GM18505 (cell line): ENCODE data around the gene PRELP.

ENCODE experiments used
- ATAC-seq: cut with Tn5 transposase; IDR thresholded peaks from one replicate; pipeline ENCODE4 v1.9.1; 2021; ENCODE audit not compliant: unreplicated experiment
- POLR2A ChIP-seq: IDR thresholded peaks from 4 replicates; pipeline ENCODE4 v1.6.1; 2011; ENCODE audit warnings: borderline replicate concordance; ENCODE audit not compliant: insufficient read depth, insufficient read length; ENCODE audit errors: extremely low read depth

Gene PRELP

DNA sequence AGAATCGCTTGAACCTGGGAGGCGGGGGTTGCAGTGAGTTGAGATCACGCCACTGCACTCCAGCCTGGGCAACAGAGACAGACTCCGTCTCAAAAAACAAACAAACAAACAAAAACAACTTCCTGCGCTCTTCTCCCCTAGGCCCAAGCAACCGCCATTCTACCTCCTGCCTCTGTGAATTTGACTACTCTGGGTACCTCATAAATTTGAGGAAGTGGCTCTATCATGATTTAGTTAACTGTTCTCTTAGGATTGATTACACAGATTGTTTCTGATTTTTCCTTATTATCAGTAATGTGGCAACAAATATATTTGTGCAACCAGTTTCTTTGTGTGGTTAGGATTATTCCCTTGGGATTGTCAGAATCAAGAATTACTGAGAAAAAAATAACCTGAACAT, 48.1 kb downstream of the PRELP start:
- no peak for ATAC-seq
- no peak for TF ChIP-seq POLR2A

DNA sequence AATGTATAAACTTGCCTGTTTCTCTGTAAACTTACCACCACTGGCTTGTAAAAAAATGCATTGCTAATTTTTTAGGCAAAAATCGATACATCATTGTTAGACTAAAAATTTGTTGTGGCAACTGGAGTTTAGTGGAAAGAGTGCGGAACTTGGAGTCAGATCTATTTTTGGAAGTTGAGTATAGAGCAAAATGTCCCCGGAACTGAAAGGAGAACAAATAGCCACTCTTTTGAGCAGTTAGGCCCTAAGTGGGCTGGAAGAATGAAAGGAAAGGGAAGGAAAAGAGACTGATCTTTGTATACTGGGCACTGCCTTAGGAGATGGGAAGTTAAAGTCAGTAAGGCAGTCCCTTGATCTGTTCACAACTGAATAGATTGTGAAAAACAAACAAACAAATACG, 48.5 kb downstream of the PRELP start:
- no peak for ATAC-seq
- no peak for TF ChIP-seq POLR2A

DNA sequence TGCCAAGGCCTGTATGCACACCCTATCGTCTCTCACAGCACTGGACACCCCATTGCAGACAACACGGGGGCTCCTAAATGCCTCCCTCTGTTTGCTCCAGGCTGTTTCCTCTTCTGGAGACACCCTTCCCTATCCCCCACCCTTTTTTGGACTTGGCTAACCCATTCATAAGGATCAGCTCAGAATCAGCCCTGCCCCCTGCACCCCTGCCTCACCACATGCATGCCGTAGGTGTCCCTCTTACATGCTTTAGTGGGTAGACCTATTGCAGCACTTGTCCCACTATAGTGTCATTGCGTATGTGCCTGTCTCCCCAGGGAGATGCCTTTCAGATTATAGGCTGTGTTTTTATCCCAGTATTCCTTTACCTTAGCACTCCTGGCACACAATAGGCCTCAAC, 49.2 kb downstream of the PRELP start:
- ATAC-seq, result no peak
- TF ChIP-seq POLR2A, result no peak

DNA sequence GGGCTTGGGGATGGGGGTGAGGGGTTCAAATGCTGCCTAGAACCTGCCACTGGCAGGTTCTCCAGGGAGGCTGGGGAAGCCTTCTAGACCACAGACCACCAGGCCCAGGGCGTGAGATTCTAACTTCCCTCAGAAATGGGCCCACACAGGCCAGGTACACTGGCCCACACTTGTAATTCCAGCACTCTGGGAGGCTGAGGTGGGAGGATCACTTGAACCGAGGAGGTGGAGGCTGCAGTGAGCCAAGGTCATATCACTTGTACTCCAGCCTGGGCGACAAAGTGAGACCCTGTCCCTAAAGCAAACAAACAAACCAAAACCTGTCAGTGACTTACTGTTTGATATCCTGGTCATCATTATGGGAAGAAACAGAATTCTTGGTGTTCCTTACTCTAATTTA, 50.1 kb downstream of the PRELP start:
- no peak for TF ChIP-seq POLR2A
- no peak for ATAC-seq

DNA sequence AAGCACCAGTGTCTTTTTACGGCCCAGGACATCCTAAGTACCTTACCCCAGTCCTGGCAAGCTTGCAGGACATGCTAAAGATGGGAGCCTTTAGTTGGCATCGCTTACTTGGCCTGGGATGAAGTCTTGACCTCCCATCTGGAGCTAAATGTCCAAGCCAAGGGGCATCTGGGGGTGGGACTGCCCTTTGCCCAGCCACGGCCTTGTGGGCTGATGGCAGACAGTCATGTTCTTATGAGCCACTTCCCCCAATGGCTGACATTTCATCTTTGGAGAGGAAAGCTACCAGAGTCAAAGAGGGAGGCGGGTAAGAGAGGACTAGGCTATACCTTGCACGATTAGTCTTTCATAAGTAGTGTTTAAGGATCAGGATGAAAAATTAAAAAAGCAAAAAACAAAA, 50.5 kb downstream of the PRELP start:
- no peak for ATAC-seq
- TF ChIP-seq POLR2A, result no peak

DNA sequence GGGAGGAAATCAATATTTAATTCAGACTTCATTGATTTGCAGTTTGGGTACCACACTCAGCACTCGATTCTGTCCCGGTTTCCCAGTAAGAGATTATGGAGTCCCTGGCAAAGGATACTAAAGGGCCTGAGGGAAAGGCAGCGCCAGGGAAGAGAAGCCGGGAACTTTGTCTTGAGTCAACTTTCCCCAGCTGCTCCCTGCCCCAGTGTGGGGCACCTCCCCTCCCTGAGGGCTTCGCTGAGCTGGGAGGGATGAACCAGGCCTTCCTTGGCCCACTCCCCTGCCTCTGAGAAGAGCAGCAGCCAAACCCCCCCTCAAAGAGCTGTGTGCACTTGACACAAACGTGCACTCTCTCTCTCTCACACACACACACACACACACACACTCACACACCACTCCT, 51.0 kb downstream of the PRELP start:
- no peak for TF ChIP-seq POLR2A
- ATAC-seq, result no peak

DNA sequence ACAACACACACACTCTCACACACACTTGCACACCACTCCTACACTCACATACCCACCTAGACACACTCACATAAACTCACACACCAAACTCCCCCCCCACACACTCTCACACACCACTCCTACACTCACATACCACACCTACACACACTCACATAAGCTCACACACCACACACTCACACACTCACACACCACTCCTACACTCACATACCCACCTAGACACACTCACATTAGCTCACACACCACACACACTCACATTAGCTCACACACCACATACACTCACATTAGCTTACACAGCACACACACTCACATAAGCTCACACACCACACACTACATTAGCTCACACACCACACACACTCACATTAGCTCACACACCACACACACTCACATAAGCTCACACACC, 51.4 kb downstream of the PRELP start:
- TF ChIP-seq POLR2A, result no peak
- no peak for ATAC-seq

DNA sequence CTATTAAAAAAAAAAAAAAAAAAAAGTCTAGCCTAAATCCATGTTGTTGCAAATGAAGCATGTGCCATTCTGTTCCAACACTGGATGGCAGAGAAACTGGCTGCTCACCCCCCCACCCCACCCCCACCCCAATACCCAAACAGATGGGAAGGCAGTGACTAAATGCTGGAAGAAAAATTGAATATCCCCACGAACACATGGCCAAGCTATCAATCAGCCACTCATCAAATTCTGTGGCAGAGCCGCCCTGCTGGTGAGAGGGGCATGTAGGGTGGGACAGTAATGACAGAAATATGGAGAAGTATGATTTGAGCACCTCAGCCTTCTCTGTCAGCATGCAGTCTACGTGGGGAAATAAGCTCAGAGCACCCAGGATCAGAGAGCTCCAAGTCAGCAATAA, 52.5 kb downstream of the PRELP start:
- ATAC-seq, result no peak
- TF ChIP-seq POLR2A, result no peak

DNA sequence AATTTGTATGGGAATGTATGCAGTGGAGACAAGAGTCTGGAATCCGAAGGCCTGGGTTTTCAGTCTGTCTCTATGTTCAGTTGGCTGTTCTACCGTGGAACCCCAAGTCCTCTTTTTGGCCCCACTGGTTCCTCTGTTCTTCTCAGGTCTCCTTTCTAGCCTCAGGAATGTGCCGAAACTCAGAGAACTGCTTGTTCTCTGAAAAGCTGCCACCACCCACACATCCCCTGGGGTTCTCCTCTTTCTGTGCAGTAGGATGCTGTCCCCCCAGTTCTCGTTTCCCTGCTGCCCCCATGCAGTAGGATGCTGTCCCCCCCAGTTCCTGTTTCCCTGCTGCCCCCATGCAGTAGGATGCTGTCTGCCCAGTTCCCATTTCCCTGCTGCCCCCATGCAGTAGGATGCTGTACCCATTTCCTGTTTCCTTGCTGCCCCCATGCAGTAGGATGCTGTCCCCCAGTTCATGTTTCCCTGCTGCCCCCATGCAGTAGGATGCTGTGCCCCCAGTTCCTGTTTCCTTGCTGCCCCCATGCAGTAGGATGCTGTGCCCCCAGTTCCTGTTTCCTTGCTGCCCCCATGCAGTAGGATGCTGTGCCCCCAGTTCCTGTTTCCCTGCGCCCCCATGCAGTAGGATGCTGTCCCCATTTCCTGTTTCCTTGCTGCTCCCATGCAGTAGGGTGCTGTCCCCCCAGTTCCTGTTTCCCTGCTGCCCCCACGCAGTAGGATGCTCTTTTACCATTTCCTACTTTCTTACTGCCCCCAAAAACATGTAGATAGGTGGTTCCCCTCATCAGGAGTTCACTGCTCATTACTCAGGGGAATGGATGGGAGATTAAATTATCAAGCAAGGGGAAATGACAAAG, 53.6 kb downstream of the PRELP start:
- TF ChIP-seq POLR2A, result no peak

DNA sequence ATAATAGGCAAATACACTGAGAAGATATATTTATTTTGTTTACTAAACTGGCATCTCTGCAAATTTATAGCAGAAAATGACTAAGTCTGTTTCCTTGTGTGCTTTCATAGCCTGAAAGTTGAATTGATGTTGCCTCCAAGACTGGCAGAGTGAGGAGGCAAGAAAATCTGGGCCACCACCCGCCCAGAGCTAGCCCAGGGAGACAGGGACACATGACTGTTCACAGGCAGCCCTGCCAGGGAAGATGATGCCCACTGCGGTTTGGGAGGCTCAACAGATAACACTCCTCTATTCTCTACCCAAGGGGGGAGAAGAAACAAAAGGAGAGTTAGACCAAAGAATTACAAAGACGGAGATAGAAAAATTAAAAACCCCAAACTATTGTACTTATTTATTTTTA, 55.5 kb downstream of the PRELP start:
- TF ChIP-seq POLR2A, result no peak
- no peak for ATAC-seq

More for the DNA sequence above, 53.6 kb downstream of the PRELP start:
- ATAC-seq, result no peak

DNA sequence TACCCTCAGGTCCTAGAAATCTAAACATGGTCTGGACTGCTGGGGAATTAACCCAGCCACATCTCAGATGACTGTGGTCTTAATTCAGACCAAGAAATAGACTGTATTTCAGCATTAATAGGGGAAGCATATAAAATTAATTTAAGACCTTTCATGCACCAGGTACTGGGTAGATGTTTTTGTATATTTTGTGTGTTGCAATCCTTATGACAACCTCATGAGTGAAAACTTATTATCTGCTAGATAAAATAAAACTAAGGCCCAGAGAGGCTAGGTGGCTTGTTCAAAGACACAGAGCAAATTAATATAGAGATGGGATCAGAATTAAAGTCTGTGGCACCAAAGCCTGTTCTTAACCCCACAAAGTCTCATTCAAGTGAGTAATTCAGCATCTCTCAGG, 58.4 kb downstream of the PRELP start:
- no peak for TF ChIP-seq POLR2A
- ATAC-seq, result no peak

DNA sequence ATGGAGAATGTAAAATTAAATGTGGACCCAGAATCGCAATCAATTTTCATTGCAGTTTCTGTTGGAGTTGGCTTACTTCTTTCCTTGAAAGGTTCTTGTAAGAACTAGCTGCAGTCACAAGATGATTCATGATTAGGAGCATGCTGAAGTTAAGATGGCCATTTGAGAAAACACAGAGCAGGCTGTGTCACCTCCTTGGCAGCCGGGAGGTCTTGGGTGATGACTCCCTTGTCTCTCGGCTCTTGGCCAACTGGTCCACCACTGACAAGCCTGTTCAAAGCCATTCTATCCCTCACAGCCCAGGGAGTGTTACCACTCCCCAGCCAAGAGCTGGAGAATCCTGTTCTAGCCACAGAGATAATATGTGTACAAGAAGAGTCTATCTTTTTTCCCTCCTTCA, 58.9 kb downstream of the PRELP start:
- no peak for TF ChIP-seq POLR2A
- ATAC-seq, result no peak

DNA sequence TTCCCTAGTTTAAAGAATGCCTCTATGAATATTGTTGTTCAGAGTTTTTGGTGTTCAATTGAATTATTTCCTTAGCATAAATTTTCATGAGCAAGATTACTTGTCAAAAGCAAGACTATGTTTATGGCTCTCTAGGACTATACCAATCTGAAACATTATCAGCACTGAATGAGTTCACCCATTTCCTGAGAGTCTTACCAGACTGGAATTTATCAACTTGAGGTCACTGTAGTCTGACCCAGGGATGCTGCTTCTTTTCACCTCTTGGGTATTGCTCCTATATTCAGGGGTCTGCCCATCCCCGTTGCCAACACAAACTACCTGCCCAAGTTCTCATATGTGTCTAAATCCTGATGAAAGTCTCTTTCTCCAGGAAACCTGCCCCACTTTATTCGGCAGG, 61.0 kb downstream of the PRELP start:
- ATAC-seq, result no peak
- no peak for TF ChIP-seq POLR2A

DNA sequence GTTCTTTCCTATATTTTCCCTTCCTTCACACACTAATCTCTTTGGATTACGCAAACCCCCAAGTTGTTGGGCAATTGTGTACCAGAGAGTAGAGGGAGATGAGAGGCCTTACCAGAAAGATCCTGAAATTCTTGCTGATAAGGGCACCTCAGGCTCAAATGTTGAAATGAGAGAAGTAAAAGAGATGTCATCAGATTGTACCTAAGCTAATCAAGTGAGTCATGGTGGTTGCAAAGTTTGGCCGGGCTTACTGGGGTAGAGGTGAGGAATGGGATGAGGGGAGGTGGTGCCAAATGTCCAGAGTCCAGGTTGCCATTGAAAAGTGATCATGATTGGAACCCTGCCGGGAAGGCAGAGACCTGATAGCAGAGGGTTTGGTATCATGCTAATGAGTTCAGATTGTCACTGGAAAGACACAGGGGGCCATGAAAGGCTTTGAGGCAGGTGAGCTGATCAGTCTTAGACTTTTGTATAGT, 61.4 kb downstream of the PRELP start:
- TF ChIP-seq POLR2A, result no peak
- no peak for ATAC-seq

DNA sequence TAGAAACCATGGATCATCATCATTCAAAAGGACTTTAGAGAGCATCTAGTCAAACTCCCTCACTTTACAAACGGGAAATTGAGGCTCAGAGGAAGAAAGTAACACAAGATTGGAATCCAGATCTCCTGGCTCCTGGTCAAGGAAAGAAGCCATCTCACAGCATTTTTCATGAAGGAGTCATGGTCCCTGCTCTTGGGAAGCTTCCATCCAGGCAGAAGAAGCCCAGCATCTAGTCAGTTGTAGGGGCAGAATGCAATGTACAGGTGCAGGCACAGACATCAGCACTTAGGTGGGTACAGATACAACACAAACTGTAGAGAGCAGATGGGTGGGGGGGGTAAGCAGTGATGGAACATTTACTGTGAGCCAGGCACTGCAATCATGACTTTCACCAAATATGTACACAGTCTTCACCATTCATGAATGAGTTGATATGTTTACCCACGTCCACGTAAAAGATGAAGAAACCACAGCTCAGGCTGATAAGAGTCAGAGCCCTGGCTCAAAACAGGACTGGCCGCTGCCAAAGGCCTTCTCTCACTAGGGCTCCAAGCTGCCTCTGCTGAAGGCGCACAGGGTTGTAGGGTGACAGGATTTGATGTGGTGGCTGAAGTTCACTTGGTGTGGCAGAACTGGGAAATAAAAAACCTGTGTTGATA, 62.3 kb downstream of the PRELP start:
- ATAC-seq, result no peak
- no peak for TF ChIP-seq POLR2A

DNA sequence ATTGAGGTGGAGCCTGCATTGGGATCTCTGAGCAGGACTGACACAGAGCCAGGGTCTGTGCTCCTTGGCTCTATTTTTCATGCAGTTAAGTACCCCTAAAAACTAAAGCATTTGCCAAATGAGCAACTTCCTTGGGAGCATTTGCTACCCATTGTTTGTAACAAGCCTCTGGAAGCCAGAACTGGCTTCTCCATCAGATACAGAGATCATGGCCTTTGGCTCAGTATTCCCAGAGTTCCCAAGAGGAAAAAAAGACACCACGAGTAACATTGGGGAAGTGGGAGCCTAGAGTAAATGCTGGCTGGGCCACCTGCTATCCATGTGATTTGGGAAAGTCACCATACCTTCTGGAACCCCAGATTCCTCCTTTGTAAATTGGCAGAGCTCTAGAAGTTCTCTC, 63.1 kb downstream of the PRELP start:
- no peak for TF ChIP-seq POLR2A
- ATAC-seq, result no peak
